ENCODE data around the gene PAIP2B.
"Not testable (repeated sequence)": the region's sequence is repeated elsewhere in the genome, so short reads cannot be mapped to it uniquely, and the experiment has no call there.

The PAIP2B gene

GRCh38 chr2:71181316-71181715 lies 45.6 kb downstream of the PAIP2B start:
- TF ChIP-seq EZH2phosphoT487 (IDR thresholded peaks at IDR 0.05; ENCODE audit: low read depth), result no peak
- TF ChIP-seq CTCF (IDR thresholded peaks at IDR 0.05; ENCODE audit: low read depth, low read length), result no peak
- Histone ChIP-seq H3K27ac (ENCODE audit: low read length) (no peak overlapping the region), H3K4me3 (ENCODE audit: low read length) (no peak overlapping the region), H3K79me2 (ENCODE audit: low read length) (no peaks in the 10 kb centered on the region), H2AFZ (ENCODE audit: low read depth, low read length) (no peak overlapping the region), H4K20me1 (ENCODE audit: insufficient read depth, low read length) (no peaks in the 10 kb centered on the region), H3K4me2 (ENCODE audit: low read length) (no peak overlapping the region), H3K27me3 (ENCODE audit: low read depth, low read length) (peaks cover 3% of the 10 kb centered on the region; the same call in 1 of the 2 replicates), H3K9me3 (ENCODE audit: insufficient read depth, low read length) (no peaks in the 10 kb centered on the region), H3K36me3 (replicated peaks; ENCODE audit: low read depth, low read length) (no peaks in the 10 kb centered on the region), H3K9ac (ENCODE audit: low read length) (no peak overlapping the region), H3K4me1 (ENCODE audit: low read length) (no peaks in the 10 kb centered on the region)

- H3K4me1 ChIP-seq (ENCODE audit: low read length); H3K27ac ChIP-seq (ENCODE audit: low read length); H3K27me3 ChIP-seq (ENCODE audit: low read depth, low read length); H3K36me3 ChIP-seq (replicated peaks; ENCODE audit: low read depth, low read length); H4K20me1 ChIP-seq (ENCODE audit: insufficient read depth, low read length); H2AFZ ChIP-seq (ENCODE audit: low read depth, low read length); H3K4me2 ChIP-seq (ENCODE audit: low read length); H3K4me3 ChIP-seq (ENCODE audit: low read length); H3K9ac ChIP-seq (ENCODE audit: low read length); H3K9me3 ChIP-seq (ENCODE audit: insufficient read depth, low read length); H3K79me2 ChIP-seq (ENCODE audit: low read length): not testable (repeated sequence)
Observed at GRCh38 chr2:71178836-71179235, 48.1 kb downstream of the PAIP2B start.

DNA sequence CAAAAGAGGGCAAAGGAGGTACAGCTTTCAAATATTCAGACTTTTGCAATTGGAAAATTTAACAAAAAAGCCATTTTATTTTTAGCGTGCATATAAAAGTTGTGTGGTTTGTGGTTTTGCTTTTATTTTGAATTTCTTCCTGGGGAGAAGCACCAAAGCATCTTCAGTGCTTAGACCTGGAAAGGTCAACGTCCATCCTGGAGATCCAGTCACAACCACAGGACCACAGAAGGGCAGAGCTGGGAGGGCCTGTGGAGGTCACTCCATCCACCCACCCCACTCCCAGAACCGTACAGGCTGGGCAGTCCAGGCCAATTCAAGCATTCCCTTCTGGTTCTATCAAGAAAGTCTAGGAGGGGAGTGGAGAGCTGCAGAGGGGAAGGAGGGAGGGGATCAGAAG lies 52.7 kb downstream of the PAIP2B start:
- no peaks in the 10 kb centered on the region for H3K27me3 ChIP-seq (ENCODE audit: low read depth, low read length)
- no peaks in the 10 kb centered on the region for H3K4me1 ChIP-seq (ENCODE audit: low read length)
- no peaks in the 10 kb centered on the region for H3K9me3 ChIP-seq (ENCODE audit: insufficient read depth, low read length)
- H3K79me2 ChIP-seq (ENCODE audit: low read length), result no peaks in the 10 kb centered on the region
- no peaks in the 10 kb centered on the region for H3K36me3 ChIP-seq (replicated peaks; ENCODE audit: low read depth, low read length)
- H3K27ac ChIP-seq (ENCODE audit: low read length), result no peak overlapping the region
- no peak overlapping the region for H3K9ac ChIP-seq (ENCODE audit: low read length)
- H2AFZ ChIP-seq (ENCODE audit: low read depth, low read length), result no peak overlapping the region
- no peaks in the 10 kb centered on the region for H4K20me1 ChIP-seq (ENCODE audit: insufficient read depth, low read length)
- TF ChIP-seq EZH2phosphoT487 (IDR thresholded peaks at IDR 0.05; ENCODE audit: low read depth) (no peak), CTCF (IDR thresholded peaks at IDR 0.05; ENCODE audit: low read depth, low read length) (no peak)
- no peak overlapping the region for H3K4me2 ChIP-seq (ENCODE audit: low read length)
- H3K4me3 ChIP-seq (ENCODE audit: low read length), result no peak overlapping the region

DNA sequence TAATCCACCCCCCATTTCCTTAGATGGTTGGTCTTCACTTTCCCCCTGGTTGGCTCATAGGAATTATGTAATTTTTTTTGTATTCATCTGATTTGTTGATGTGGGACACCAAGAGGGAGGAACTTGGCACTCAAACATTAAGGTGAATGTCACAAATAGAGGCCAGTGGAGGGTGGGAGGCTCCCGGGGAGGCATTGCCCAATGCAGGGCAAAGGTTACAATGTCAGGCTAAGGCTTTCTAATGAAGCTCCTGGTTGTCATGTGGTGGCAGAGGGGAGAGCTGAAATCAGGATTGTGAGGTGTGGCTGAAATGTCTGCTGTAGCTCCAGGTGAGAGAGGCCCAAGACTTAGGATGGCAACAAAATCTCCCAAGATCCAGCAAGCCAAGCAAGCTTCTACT lies 53.8 kb downstream of the PAIP2B start:
- Histone ChIP-seq H3K9me3 (ENCODE audit: insufficient read depth, low read length) (no peaks in the 10 kb centered on the region), H3K9ac (ENCODE audit: low read length) (no peak overlapping the region), H3K4me2 (ENCODE audit: low read length) (no peak overlapping the region), H3K4me1 (ENCODE audit: low read length) (no peaks in the 10 kb centered on the region), H3K79me2 (ENCODE audit: low read length) (no peaks in the 10 kb centered on the region), H2AFZ (ENCODE audit: low read depth, low read length) (no peak overlapping the region), H4K20me1 (ENCODE audit: insufficient read depth, low read length) (no peaks in the 10 kb centered on the region), H3K27me3 (ENCODE audit: low read depth, low read length) (no peaks in the 10 kb centered on the region), H3K36me3 (replicated peaks; ENCODE audit: low read depth, low read length) (no peaks in the 10 kb centered on the region), H3K4me3 (ENCODE audit: low read length) (no peak overlapping the region), H3K27ac (ENCODE audit: low read length) (no peak overlapping the region)
- TF ChIP-seq CTCF (IDR thresholded peaks at IDR 0.05; ENCODE audit: low read depth, low read length), result no peak
- TF ChIP-seq EZH2phosphoT487 (IDR thresholded peaks at IDR 0.05; ENCODE audit: low read depth), result no peak

GRCh38 chr2:71166812-71167211 lies 60.1 kb downstream of the PAIP2B start:
- Histone ChIP-seq H3K27ac (ENCODE audit: low read length) (no peak overlapping the region), H3K4me3 (ENCODE audit: low read length) (no peak overlapping the region), H3K4me2 (ENCODE audit: low read length) (no peak overlapping the region), H3K9me3 (ENCODE audit: insufficient read depth, low read length) (no peaks in the 10 kb centered on the region), H3K36me3 (replicated peaks; ENCODE audit: low read depth, low read length) (no peaks in the 10 kb centered on the region), H3K4me1 (ENCODE audit: low read length) (no peaks in the 10 kb centered on the region), H3K9ac (ENCODE audit: low read length) (no peak overlapping the region), H3K27me3 (ENCODE audit: low read depth, low read length) (no peaks in the 10 kb centered on the region), H4K20me1 (ENCODE audit: insufficient read depth, low read length) (no peaks in the 10 kb centered on the region), H2AFZ (ENCODE audit: low read depth, low read length) (no peak overlapping the region), H3K79me2 (ENCODE audit: low read length) (no peaks in the 10 kb centered on the region)
- TF ChIP-seq EZH2phosphoT487 (IDR thresholded peaks at IDR 0.05; ENCODE audit: low read depth), result no peak
- TF ChIP-seq CTCF (IDR thresholded peaks at IDR 0.05; ENCODE audit: low read depth, low read length), result no peak
